Measurements from ENCODE around the gene FLYWCH2.
A peak's percentile ranks its signal among the peaks of the same experiment; 100 is the strongest.

FLYWCH2 gene

GRCh38 chr16:2884041-2884451 is 1.0 kb downstream of the FLYWCH2 start:
- no peaks in the 10 kb centered on the region for H3K36me3 ChIP-seq (replicated peaks)
- TF ChIP-seq CTCF (IDR thresholded peaks at IDR 0.05; ENCODE audit: low read depth, low read length, missing control alignments), result no peak
- peak overlapping the region; percentile 84 for H3K4me3 ChIP-seq (ENCODE audit: low read depth, low read length)
- H3K27me3 ChIP-seq (replicated peaks), result no peaks in the 10 kb centered on the region
- H3K27ac ChIP-seq, result peak overlapping the region; percentile 89
- in situ Hi-C loops (cut with HindIII; ENCODE audit: low pct_ligation_motif_present, low sequenced_read_pairs), result no loop called here
- DNase-seq, result no peak

GRCh38 chr16:2894231-2894630 is 11.2 kb downstream of the FLYWCH2 start:
- Histone ChIP-seq H3K27me3 (replicated peaks) (no peaks in the 10 kb centered on the region), H3K36me3 (replicated peaks) (peaks cover 8% of the 10 kb centered on the region), H3K27ac (no peak overlapping the region), H3K4me3 (ENCODE audit: low read depth, low read length) (no peak overlapping the region)
- no peak for TF ChIP-seq CTCF (IDR thresholded peaks at IDR 0.05; ENCODE audit: low read depth, low read length, missing control alignments)
- in situ Hi-C loops (cut with HindIII; ENCODE audit: low pct_ligation_motif_present, low sequenced_read_pairs), result no loop called here
- DNase-seq, result no peak

- Histone ChIP-seq H3K36me3 (replicated peaks) (peaks cover 8% of the 10 kb centered on the region), H3K4me3 (ENCODE audit: low read depth, low read length) (no peak overlapping the region), H3K27ac (no peak overlapping the region), H3K27me3 (replicated peaks) (no peaks in the 10 kb centered on the region)
- DNase-seq, result no peak
- in situ Hi-C loops (cut with HindIII; ENCODE audit: low pct_ligation_motif_present, low sequenced_read_pairs), result no loop called here
- TF ChIP-seq CTCF (IDR thresholded peaks at IDR 0.05; ENCODE audit: low read depth, low read length, missing control alignments), result no peak
Observed at GRCh38 chr16:2895813-2896212, 12.8 kb downstream of the FLYWCH2 start.

GRCh38 chr16:2896480-2897010 is 13.5 kb downstream of the FLYWCH2 start:
- Histone ChIP-seq H3K36me3 (replicated peaks) (peaks cover 8% of the 10 kb centered on the region), H3K27ac (no peak overlapping the region), H3K27me3 (replicated peaks) (no peaks in the 10 kb centered on the region), H3K4me3 (ENCODE audit: low read depth, low read length) (no peak overlapping the region)
- DNase-seq, result no peak
- in situ Hi-C loops (cut with HindIII; ENCODE audit: low pct_ligation_motif_present, low sequenced_read_pairs), result no loop called here
- no peak for TF ChIP-seq CTCF (IDR thresholded peaks at IDR 0.05; ENCODE audit: low read depth, low read length, missing control alignments)

- Histone ChIP-seq H3K27ac (no peak overlapping the region), H3K4me3 (ENCODE audit: low read depth, low read length) (no peak overlapping the region), H3K36me3 (replicated peaks) (peaks cover 8% of the 10 kb centered on the region), H3K27me3 (replicated peaks) (no peaks in the 10 kb centered on the region)
- no peak for TF ChIP-seq CTCF (IDR thresholded peaks at IDR 0.05; ENCODE audit: low read depth, low read length, missing control alignments)
- in situ Hi-C loops (cut with HindIII; ENCODE audit: low pct_ligation_motif_present, low sequenced_read_pairs), result no loop called here
- peak; percentile 63 for DNase-seq
Observed at GRCh38 chr16:2897110-2897509, 14.1 kb downstream of the FLYWCH2 start.

Data from brain microvascular endothelial cell (primary cell).